Bronchus fibroblast of lung (primary cell): ENCODE measurements around the gene S100Z. TPM values are rescaled to one million over a fixed set of nuclear protein-coding genes. Genes with fewer than 3 reads are reported as not detected.

ENCODE experiments used
- total RNA-seq: library from RNA; depleted of rRNA; stranded (reverse); fragments of >200 nt; gene quantifications from 2 replicates; pipeline ENCODE4 v1.2.3, GENCODE V29; 2015

The S100Z gene
- not detected in 2 replicates for total RNA-seq

GRCh38 chr5:76849419-76850291 lies at the start of gene S100Z:
Gene S100Z, plus strand, starts transcription at chr5:76850014. Its CDS starts 25,346 bp downstream, at chr5:76875360.

GRCh38 chr5:76818844-76819831 lies 30.7 kb upstream of the S100Z start, which contains the start of gene F2RL1:
Gene F2RL1, plus strand, starts transcription at chr5:76819030. Its CDS starts 153 bp downstream, at chr5:76819183.

GRCh38 chr5:76952795-76953536 lies 103.2 kb downstream of the S100Z start, which contains the start of gene CRHBP:
Gene CRHBP, plus strand, starts transcription at chr5:76953045. Its CDS starts 90 bp downstream, at chr5:76953135.

Other genes with a start within 250 kb of the S100Z start
- 8.3 and 9.1 TPM in 2 replicates for gene F2RL2, start 226.6 kb upstream of the S100Z start, total RNA-seq
- gene F2R, start 133.9 kb upstream of the S100Z start, total RNA-seq, result 91.6 and 99.5 TPM in 2 replicates
- gene F2RL1, start 31.0 kb upstream of the S100Z start, total RNA-seq, result 16.5 and 20.2 TPM in 2 replicates
- gene CRHBP, start 103.0 kb downstream of the S100Z start, total RNA-seq, result under 0.01 and 0.45 TPM in 2 replicates
- gene AGGF1, start 180.4 kb downstream of the S100Z start, total RNA-seq, result 11.0 and 14.0 TPM in 2 replicates
- gene ZBED3, start 237.3 kb downstream of the S100Z start, total RNA-seq, result 1.5 and 2.2 TPM in 2 replicates